Common myeloid progenitor, CD34-positive (primary cell): Measurements from ENCODE around the gene PCK1.

Experiments
- CTCF ChIA-PET: fragments of 350-600 bp; sonication (Branson Sonifier 250); formaldehyde crosslinking; loops from one replicate; lab custom pipeline; 2021; ENCODE audit warnings: antibody characterized with exemption; lab: Charles Lee
- POLR2A ChIA-PET: fragments of 350-600 bp; sonication (Branson Sonifier 250); formaldehyde crosslinking; loops from one replicate; lab custom pipeline; 2021; ENCODE audit warnings: antibody characterized with exemption; lab: Charles Lee
- DNase-seq, 3 donors: peaks; one replicate each; pipeline versions ENCODE4 v3.0.0 to v3.0.0-alpha.2; 2013
- H3K27ac ChIP-seq, 2 experiments: 1 replicate in 1 of 2; 2 replicates in 1 of 2; pipeline ENCODE4 v1.7.0; 2013; ENCODE audit warnings: inconsistent platforms in 2 of 2, low read length in 2 of 2, mild to moderate bottlenecking in 2 of 2, low read depth in 1 of 2, moderate library complexity in 1 of 2; ENCODE audit not compliant: severe bottlenecking in 2 of 2, insufficient read depth in 1 of 2, poor library complexity in 1 of 2
- H3K27me3 ChIP-seq, 5 experiments: replicated peaks in 2 of 5; 1 replicate in 3 of 5; 2 replicates in 2 of 5; pipeline versions ENCODE4 v1.6.1 to v1.7.0; 2013; ENCODE audit warnings: low read length in 4 of 5, mild to moderate bottlenecking in 2 of 5, moderate library complexity in 2 of 5, inconsistent platforms in 1 of 5; ENCODE audit not compliant: insufficient read depth in 5 of 5, control insufficient read depth in 4 of 5
- H3K36me3 ChIP-seq, 4 experiments: 1 replicate in 2 of 4; 2 replicates in 2 of 4; pipeline versions ENCODE4 v1.6.1 to v1.7.0; 2013; ENCODE audit warnings: low read length in 3 of 4, control low read depth in 1 of 4, mild to moderate bottlenecking in 1 of 4; ENCODE audit not compliant: control insufficient read depth in 4 of 4, insufficient read depth in 4 of 4
- H3K4me1 ChIP-seq, 4 experiments: 1 replicate in 3 of 4; 2 replicates in 1 of 4; pipeline versions ENCODE4 v1.6.1 to v1.7.1; 2013; ENCODE audit warnings: low read length in 3 of 4, mild to moderate bottlenecking in 3 of 4, control low read depth in 1 of 4, inconsistent platforms in 1 of 4, moderate library complexity in 1 of 4; ENCODE audit not compliant: control insufficient read depth in 4 of 4, insufficient read depth in 4 of 4; ENCODE audit errors: control extremely low read depth in 1 of 4
- H3K4me3 ChIP-seq, 7 experiments: 1 replicate in 4 of 7; 2 replicates in 3 of 7; pipeline versions ENCODE4 v1.5.1 to v1.7.0; 2013; ENCODE audit warnings: mild to moderate bottlenecking in 7 of 7, low read length in 6 of 7, moderate library complexity in 6 of 7, inconsistent platforms in 2 of 7, low read depth in 2 of 7, control low read depth in 1 of 7; ENCODE audit not compliant: insufficient read depth in 4 of 7, control insufficient read depth in 1 of 7; ENCODE audit errors: extremely low read depth in 1 of 7
- H3K9me3 ChIP-seq, 5 experiments: 1 replicate in 4 of 5; 2 replicates in 1 of 5; pipeline versions ENCODE4 v1.6.1 to v1.7.1; 2013; ENCODE audit warnings: low read length in 4 of 5, mild to moderate bottlenecking in 2 of 5, inconsistent platforms in 1 of 5, low read depth in 1 of 5, moderate library complexity in 1 of 5; ENCODE audit not compliant: control insufficient read depth in 4 of 5, insufficient read depth in 2 of 5; ENCODE audit errors: control extremely low read depth in 1 of 5
- WGBS: methylation state at CpG from one replicate; pipeline ENCODE4 v1.1.5; 2013; ENCODE audit not compliant: insufficient coverage; 5-methylcytosine and 5-hydroxymethylcytosine counted together

The PCK1 gene

GRCh38 chr20:57555457-57556184 is 5.3 kb upstream of the PCK1 start:
- CTCF ChIA-PET: no interaction called here
- WGBS: 67% methylated on average over 6 of the region's 11 CpGs

GRCh38 chr20:57556980-57557274 is 4.0 kb upstream of the PCK1 start:
- no peaks in the 10 kb centered on the region for H3K4me1 ChIP-seq
- H3K27me3 ChIP-seq: peaks cover 0 to 51% (median 12%) of the 10 kb centered on the region in 5 experiments
- H3K9me3 ChIP-seq: no peaks in the 10 kb centered on the region
- no peak for DNase-seq
- POLR2A ChIA-PET: no interaction called here
- H3K36me3 ChIP-seq: no peaks in the 10 kb centered on the region
- CTCF ChIA-PET: no interaction called here
- H3K27ac ChIP-seq: no peak overlapping the region
- no peak overlapping the region for H3K4me3 ChIP-seq
- WGBS: 100% methylated on average over 3 of the region's 3 CpGs

More at GRCh38 chr20:57555457-57556184, 5.3 kb upstream of the PCK1 start:
- peaks cover 0 to 49% (median 12%) of the 10 kb centered on the region in 5 experiments for H3K27me3 ChIP-seq
- no peaks in the 10 kb centered on the region for H3K9me3 ChIP-seq
- H3K4me1 ChIP-seq: no peaks in the 10 kb centered on the region
- H3K27ac ChIP-seq: no peak overlapping the region
- no peak for DNase-seq
- no peaks in the 10 kb centered on the region for H3K36me3 ChIP-seq
- POLR2A ChIA-PET: no interaction called here
- H3K4me3 ChIP-seq: no peak overlapping the region

- H3K36me3 ChIP-seq: no peaks in the 10 kb centered on the region
- no peaks in the 10 kb centered on the region for H3K9me3 ChIP-seq
- WGBS: 84% methylated on average over 9 of the region's 9 CpGs
- H3K27me3 ChIP-seq: peaks cover 0 to 53% (median 12%) of the 10 kb centered on the region in 5 experiments
- CTCF ChIA-PET: no interaction called here
- POLR2A ChIA-PET: no interaction called here
- no peak overlapping the region for H3K4me3 ChIP-seq
- no peaks in the 10 kb centered on the region for H3K4me1 ChIP-seq
- H3K27ac ChIP-seq: no peak overlapping the region
- no peak for DNase-seq
Observed at GRCh38 chr20:57557926-57558613, 2.8 kb upstream of the PCK1 start.

- H3K4me3 ChIP-seq: no peak overlapping the region
- no peak for DNase-seq
- CTCF ChIA-PET: no interaction called here
- POLR2A ChIA-PET: interaction anchor here (0.6 kb wide), 1 partner anchor 27 kb away, joined by 3 read pairs; no protein-coding TSS in a partner anchor
- H3K4me1 ChIP-seq: no peaks in the 10 kb centered on the region
- H3K9me3 ChIP-seq: no peaks in the 10 kb centered on the region
- H3K27me3 ChIP-seq: peaks cover 0 to 53% (median 12%) of the 10 kb centered on the region in 5 experiments
- H3K36me3 ChIP-seq: no peaks in the 10 kb centered on the region
- WGBS: 88% methylated on average over 15 of the region's 15 CpGs
- no peak overlapping the region for H3K27ac ChIP-seq
Observed at GRCh38 chr20:57558614-57559288, 2.2 kb upstream of the PCK1 start.

GRCh38 chr20:57559289-57559634 is 1.6 kb upstream of the PCK1 start:
- DNase-seq: no peak
- no peak overlapping the region for H3K27ac ChIP-seq
- H3K4me3 ChIP-seq: no peak overlapping the region
- POLR2A ChIA-PET: interaction anchor here (0.6 kb wide), 1 partner anchor 27 kb away, joined by 3 read pairs; no protein-coding TSS in a partner anchor
- H3K4me1 ChIP-seq: no peaks in the 10 kb centered on the region
- H3K27me3 ChIP-seq: peaks cover 0 to 52% (median 9%) of the 10 kb centered on the region in 5 experiments
- CTCF ChIA-PET: no interaction called here
- H3K9me3 ChIP-seq: peaks cover 0 to 1% (median 0%) of the 10 kb centered on the region in 5 experiments
- H3K36me3 ChIP-seq: no peaks in the 10 kb centered on the region
- 97% methylated on average over 9 of the region's 10 CpGs for WGBS

GRCh38 chr20:57559658-57560553 is 1.0 kb upstream of the PCK1 start:
- H3K4me3 ChIP-seq: no peak overlapping the region
- H3K4me1 ChIP-seq: no peaks in the 10 kb centered on the region
- H3K27ac ChIP-seq: no peak overlapping the region
- ChIA-PET POLR2A (interaction anchor here (0.6 kb wide), 1 partner anchor 28 kb away, joined by 3 read pairs; no protein-coding TSS in a partner anchor), CTCF (no interaction called here)
- DNase-seq: no peak
- peaks cover 0 to 2% (median 0%) of the 10 kb centered on the region in 5 experiments for H3K9me3 ChIP-seq
- peaks cover 0 to 49% (median 4%) of the 10 kb centered on the region in 5 experiments for H3K27me3 ChIP-seq
- no peaks in the 10 kb centered on the region for H3K36me3 ChIP-seq
- 88% methylated on average over 7 of the region's 8 CpGs for WGBS
